ENCODE results near the gene JPH2.
"Not testable (repeated sequence)": the region's sequence is repeated elsewhere in the genome, so short reads cannot be mapped to it uniquely, and the experiment has no call there.

Gene JPH2

GRCh38 chr20:44159125-44159524, 27.9 kb downstream of the JPH2 start:
- DNase-seq (ENCODE audit: low spot score) = no peak

- no peak for DNase-seq (ENCODE audit: low spot score)
Measured at GRCh38 chr20:44157061-44157460, 29.9 kb downstream of the JPH2 start.

- DNase-seq (ENCODE audit: low spot score) = no peak
Measured at GRCh38 chr20:44154521-44155001, 32.4 kb downstream of the JPH2 start.

- DNase-seq (ENCODE audit: low spot score) = no peak
Measured at GRCh38 chr20:44153636-44154043, 33.3 kb downstream of the JPH2 start.

GRCh38 chr20:44151621-44152416, 35.2 kb downstream of the JPH2 start:
- DNase-seq (ENCODE audit: low spot score) = no peak

- DNase-seq (ENCODE audit: low spot score) = no peak
Measured at GRCh38 chr20:44146272-44146671, 40.7 kb downstream of the JPH2 start.

- DNase-seq (ENCODE audit: low spot score) = no peak
Measured at GRCh38 chr20:44145131-44145775, 41.7 kb downstream of the JPH2 start.

GRCh38 chr20:44143936-44144335, 43.1 kb downstream of the JPH2 start:
- DNase-seq (ENCODE audit: low spot score) = no peak

GRCh38 chr20:44142413-44142812, 44.6 kb downstream of the JPH2 start:
- DNase-seq (ENCODE audit: low spot score) = no peak

GRCh38 chr20:44141873-44142272, 45.1 kb downstream of the JPH2 start:
- DNase-seq (ENCODE audit: low spot score) = no peak

GRCh38 chr20:44138867-44139266, 48.1 kb downstream of the JPH2 start:
- DNase-seq (ENCODE audit: low spot score) = no peak

- DNase-seq (ENCODE audit: low spot score) = no peak
Measured at GRCh38 chr20:44137266-44137801, 49.7 kb downstream of the JPH2 start.

GRCh38 chr20:44136579-44137265, 50.3 kb downstream of the JPH2 start:
- DNase-seq (ENCODE audit: low spot score) = no peak

GRCh38 chr20:44135417-44136204, 51.4 kb downstream of the JPH2 start:
- no peak for DNase-seq (ENCODE audit: low spot score)

- DNase-seq (ENCODE audit: low spot score) = no peak
Measured at GRCh38 chr20:44135012-44135412, 52.0 kb downstream of the JPH2 start.

GRCh38 chr20:44133424-44133823, 53.6 kb downstream of the JPH2 start:
- DNase-seq (ENCODE audit: low spot score) = no peak

- no peak for DNase-seq (ENCODE audit: low spot score)
Measured at GRCh38 chr20:44131704-44132103, 55.3 kb downstream of the JPH2 start.

GRCh38 chr20:44129911-44130718, 56.9 kb downstream of the JPH2 start:
- DNase-seq (ENCODE audit: low spot score) = no peak

- DNase-seq (ENCODE audit: low spot score) = not testable (repeated sequence)
Measured at GRCh38 chr20:44129300-44129699, 57.7 kb downstream of the JPH2 start.

- no peak for DNase-seq (ENCODE audit: low spot score)
Measured at GRCh38 chr20:44126445-44126844, 60.5 kb downstream of the JPH2 start.

All from pons (tissue), 1 donor.